ENCODE data around the gene PSMB10.

DNA sequence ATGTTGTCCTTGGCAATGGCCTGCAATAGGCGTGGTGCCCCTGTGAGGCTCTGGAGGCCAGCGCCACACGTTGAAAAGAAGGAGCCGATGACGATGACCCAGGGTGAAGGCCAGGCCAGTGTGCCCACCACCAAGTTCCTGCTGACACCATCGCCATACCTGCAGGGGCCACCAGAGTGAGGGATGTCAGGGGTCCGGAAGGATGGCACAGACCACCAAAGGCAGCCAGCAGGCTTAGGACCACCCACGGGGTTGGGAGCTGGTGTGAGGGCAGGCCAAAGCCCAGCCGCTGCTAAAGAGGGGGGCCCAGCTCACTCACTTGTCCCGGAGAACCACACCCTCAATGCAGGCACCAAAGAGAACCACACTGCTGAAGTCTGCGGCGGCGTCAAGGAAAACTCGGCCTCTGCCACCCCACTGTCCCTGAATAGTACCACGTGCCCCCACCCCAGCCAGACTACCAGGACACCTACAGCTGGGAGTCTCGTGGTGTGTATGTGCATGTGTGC is 13.7 kb upstream of the PSMB10 start:
- TF ChIP-seq, protein P1, sequence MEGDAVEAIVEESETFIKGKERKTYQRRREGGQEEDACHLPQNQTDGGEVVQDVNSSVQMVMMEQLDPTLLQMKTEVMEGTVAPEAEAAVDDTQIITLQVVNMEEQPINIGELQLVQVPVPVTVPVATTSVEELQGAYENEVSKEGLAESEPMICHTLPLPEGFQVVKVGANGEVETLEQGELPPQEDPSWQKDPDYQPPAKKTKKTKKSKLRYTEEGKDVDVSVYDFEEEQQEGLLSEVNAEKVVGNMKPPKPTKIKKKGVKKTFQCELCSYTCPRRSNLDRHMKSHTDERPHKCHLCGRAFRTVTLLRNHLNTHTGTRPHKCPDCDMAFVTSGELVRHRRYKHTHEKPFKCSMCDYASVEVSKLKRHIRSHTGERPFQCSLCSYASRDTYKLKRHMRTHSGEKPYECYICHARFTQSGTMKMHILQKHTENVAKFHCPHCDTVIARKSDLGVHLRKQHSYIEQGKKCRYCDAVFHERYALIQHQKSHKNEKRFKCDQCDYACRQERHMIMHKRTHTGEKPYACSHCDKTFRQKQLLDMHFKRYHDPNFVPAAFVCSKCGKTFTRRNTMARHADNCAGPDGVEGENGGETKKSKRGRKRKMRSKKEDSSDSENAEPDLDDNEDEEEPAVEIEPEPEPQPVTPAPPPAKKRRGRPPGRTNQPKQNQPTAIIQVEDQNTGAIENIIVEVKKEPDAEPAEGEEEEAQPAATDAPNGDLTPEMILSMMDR (IDR thresholded peaks at IDR 0.05; ENCODE audit: control extremely low read depth in 1 of 3, insufficient read depth in 1 of 3, low read depth in 1 of 3, low read length in 3 of 3), result no peak
- TF ChIP-seq SIN3A (conservative IDR thresholded peaks at IDR 0.05 in 1 of 2, IDR thresholded peaks at IDR 0.05 in 1 of 2; ENCODE audit: low read depth in 1 of 2, low read length in 2 of 2) (no peak), NRF1 (IDR thresholded peaks at IDR 0.05; ENCODE audit: low read depth, low read length) (no peak)
- TF ChIP-seq, protein P2, sequence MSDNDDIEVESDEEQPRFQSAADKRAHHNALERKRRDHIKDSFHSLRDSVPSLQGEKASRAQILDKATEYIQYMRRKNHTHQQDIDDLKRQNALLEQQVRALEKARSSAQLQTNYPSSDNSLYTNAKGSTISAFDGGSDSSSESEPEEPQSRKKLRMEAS (IDR thresholded peaks at IDR 0.05), result no peak

Data from H1 (cell line).